ENCODE data around the gene ACSF2.
A peak's percentile ranks its signal among the peaks of the same experiment; 100 is the strongest.
"Not testable (repeated sequence)": the region's sequence is repeated elsewhere in the genome, so short reads cannot be mapped to it uniquely, and the experiment has no call there.

Gene ACSF2, protein sequence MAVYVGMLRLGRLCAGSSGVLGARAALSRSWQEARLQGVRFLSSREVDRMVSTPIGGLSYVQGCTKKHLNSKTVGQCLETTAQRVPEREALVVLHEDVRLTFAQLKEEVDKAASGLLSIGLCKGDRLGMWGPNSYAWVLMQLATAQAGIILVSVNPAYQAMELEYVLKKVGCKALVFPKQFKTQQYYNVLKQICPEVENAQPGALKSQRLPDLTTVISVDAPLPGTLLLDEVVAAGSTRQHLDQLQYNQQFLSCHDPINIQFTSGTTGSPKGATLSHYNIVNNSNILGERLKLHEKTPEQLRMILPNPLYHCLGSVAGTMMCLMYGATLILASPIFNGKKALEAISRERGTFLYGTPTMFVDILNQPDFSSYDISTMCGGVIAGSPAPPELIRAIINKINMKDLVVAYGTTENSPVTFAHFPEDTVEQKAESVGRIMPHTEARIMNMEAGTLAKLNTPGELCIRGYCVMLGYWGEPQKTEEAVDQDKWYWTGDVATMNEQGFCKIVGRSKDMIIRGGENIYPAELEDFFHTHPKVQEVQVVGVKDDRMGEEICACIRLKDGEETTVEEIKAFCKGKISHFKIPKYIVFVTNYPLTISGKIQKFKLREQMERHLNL

DNA sequence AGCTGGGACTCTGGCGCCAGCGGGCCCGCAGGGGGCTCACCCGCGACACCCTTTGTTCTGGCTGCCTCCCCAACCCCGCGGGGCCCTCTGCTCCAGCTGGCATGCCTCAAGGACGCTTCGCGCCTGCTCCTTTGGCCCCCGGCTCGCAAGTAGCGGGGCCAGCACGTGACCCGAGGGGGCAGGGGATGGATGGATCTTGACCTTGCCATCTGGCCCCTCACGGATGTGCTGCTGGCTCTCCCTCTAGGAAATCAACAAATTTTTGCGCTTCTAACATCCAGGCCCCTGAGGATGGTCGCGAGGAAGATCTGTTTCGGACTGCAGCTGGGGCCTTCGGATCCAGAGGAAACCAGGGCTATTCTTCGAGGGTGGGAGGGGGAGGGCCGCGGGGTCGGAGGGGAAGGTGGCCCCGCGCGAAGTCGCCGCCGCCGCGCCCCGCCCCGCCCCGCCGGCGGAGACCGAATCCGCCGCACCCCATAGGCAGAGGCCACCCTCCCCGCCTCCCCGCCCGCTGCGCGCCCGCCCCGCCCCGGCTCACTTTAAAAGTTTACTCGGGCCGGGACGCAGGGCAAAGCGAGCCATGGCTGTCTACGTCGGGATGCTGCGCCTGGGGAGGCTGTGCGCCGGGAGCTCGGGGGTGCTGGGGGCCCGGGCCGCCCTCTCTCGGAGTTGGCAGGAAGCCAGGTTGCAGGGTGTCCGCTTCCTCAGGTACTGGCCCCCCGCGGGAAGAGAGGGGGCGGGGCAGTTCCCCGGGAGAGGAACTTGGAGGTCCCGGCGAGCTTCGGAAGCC is at the start of gene ACSF2:
ACSF2 (plus strand) TSS at position 537 of the 790 bp plus-strand sequence; CDS start at position 581, 44 bp downstream.
- DNase-seq = peak; percentile 67

DNA sequence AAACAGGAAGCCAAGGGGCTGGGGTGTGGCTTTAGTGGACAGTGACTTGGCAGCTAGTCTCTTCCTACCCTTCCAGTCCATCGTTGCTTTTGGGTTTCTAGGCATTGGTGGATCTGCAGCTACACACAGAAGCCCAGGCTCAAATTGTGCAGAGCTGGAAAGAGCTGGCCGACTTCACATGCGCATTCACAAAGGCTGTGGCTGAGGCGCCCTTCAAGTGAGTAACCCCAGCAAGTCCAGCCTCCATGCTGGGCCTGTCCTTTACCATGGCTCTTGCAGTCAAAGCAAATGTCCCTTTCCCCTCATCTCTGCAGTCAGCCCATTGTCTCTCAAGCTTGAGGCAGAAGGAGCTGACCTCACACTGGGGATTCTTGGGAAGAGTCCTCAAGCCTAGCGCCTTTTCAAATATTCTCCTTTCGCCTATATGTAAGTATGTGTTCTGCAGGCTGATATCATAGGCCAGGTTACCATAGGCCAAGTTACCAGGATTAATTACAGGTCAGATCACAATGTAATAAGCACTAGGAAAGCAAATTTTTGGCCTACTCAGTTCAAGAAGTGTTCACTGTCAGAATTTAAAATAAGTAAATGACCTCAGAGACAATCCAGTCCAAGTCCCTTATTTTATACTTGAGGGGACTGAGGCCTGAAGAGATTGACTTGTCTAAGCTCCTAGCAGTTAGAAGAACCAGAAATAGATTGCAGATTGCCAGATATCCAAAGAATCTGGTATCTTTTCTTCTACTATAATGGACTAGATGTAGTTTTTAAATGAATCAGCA is 46.5 kb upstream of the ACSF2 start:
- no peak for DNase-seq

DNA sequence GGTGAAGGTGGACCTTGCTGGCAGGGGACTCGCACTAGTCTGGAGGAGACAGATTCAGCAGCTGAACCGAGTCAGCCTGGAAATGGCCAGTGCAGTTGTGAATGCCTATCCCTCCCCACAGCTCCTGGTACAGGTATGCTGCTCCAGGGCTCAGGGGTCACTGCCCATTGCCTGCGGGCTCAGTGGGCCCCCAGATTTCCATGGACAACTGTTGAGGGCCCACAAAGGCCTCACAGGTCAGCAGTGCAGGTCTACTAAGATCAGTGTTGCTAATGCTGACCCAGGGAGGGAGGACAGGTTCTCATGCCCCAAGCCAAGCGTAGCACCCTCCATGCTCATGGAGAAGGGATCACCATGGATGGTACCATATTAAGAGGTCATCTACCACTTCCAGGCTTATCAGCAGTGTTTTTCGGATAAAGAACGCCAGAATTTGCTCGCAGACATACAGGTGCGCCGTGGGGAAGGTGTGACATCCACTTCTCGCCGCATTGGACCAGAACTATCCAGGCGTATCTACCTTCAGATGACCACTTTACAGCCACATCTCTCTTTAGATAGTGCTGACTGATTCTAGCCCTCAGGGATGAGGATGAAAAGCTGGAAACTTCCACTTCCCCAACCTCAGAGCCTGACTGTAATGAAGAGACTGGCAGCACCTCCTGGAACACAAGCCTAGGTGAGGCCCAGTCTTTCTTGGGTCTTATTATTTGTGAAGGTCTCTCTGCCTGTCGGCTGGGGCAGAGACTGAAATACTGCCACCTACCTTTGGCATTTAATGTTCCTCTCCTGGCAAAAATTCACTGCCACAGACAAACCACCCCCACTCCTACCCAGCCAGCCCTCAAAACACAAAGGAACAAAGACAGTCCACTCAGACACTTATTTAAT is 45.4 kb upstream of the ACSF2 start:
- DNase-seq = no peak

DNA sequence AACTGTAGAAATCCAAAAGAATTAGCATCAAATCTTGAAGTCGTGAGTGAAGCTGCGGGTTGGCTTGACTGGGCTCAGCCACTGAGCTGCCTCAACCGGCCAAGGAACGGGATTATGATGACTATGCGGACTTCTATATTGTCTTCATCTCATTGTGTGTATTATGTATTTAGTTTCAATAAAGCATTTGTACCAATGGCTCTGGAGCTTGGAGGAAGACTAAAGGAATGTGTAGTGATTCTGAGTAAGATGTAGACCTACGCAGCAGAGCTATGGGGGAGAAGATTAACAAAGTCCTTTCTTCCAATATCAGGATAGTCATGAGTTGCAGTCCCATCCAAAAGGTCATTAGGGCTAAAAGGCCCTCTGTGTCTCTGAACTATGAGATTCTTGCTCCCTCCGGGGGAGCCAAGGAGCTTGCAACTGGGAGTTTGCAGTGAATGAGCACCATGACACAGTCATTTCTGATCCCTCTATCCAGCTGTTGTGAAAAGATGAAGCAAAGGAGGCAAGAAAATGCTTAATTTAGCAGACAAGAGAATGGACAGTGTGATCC is 44.7 kb upstream of the ACSF2 start:
- DNase-seq = no peak

DNA sequence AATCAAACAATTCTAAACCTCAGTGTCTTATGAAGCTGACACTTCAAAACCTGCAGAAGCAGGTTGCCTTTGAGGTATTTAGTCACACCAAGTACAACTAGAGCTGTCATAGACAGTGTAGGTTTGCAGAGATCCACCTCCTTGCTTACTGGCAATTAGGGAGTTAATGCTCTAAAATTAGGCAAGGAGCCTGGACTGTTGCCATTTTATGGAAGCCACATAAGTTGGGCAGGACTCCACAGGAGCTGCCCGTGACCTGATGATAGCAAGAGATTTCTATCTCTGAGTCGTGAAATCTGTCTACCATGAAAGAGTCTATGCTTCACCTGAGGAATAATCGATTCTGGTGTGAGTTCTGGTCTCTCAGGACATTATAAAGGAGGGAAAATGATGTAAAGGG is 44.1 kb upstream of the ACSF2 start:
- DNase-seq = no peak

DNA sequence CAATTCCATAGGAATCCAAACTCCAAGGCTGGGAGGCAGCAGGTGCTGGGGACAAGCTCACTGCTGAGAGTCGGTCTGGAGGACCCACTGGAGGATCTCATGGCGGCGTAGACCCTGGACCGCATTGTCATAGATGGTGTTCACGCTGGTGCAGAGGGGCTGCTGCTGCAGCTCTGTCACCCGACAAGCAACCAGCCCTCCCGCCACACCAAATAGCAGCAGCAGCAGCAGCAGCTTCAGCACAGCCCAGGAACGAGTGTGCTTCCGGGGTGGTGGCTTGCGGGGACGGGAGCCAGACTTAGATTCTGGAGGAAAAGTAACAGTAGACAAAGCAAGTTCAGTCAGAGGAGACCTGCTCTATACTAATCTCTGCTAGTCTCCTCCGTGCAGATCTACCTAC is 43.1 kb upstream of the ACSF2 start:
- no peak for DNase-seq

DNA sequence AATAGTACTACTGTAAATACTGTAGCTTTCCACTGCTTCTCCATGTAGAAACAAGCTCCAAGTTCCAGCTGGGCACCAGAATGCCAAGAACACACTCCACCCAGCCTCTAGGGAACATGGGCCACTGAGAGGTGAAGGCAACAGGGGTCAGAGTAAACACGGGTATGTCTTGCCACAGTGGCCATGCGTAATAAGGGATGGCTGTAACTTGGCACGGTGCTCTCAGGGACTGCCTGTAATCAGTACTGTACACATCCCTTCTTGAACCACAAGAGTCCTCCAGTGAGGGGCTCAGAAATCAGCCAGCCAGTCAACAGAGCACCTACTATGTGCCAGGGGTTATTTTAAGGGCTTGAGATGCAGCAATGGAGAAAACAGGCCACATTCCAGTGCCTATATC is 39.5 kb upstream of the ACSF2 start:
- DNase-seq = no peak

DNA sequence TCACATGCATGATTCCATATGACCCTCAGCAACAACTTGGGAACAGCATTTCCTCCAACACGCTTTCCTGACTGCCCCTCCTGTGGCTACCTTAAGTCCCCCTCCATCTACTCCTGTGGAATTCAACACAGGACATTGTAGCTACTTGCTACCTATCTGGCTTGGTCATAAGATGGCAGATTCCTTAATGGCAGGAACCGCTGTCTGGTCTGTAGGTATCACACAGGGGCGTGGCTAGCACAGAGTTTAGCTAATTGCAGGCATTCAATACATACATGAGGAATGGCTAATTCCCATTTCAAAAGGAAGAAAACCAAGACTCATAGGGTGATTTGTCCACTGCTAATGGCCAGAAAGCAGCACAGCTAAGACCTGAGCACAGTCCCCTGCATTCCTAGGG is 37.3 kb upstream of the ACSF2 start:
- no peak for DNase-seq

DNA sequence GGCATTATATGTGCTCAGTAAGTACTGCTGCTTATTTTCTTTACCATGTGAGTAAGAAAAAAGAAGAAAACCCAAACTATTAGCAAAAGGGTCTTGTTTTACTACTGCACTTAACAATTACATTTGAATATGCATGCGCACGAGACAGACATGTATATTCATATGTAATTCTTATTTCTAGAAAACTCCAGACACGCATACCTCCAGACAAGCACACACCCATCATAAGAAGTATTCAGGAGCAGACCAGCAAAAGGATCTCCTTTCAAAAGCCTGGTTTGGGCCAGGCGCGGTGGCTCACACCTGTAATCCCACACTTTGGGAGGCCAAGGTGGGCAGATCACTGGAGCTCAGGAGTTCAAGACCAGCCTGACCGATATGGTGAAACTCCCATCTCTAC is 36.5 kb upstream of the ACSF2 start:
- no peak for DNase-seq

DNA sequence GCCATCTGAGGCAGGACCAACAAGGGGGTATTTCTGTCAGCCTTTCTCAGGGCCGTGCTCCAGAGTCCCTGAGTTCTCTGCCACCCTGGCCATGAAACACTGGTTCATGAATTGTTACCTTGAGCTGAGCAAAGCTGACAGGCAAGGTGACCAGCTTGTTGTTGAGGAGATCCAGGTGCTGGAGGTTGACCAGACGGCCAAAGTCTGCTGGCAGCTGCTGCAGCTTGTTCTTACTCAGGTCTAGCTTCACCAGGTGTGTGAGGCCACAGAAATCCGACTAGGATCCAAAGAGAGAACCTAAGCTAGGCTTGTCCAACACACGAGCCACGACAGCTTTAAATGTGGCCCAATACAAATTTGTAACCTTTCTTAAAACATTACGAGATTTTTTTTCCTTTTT is 33.4 kb upstream of the ACSF2 start:
- DNase-seq = no peak

DNA sequence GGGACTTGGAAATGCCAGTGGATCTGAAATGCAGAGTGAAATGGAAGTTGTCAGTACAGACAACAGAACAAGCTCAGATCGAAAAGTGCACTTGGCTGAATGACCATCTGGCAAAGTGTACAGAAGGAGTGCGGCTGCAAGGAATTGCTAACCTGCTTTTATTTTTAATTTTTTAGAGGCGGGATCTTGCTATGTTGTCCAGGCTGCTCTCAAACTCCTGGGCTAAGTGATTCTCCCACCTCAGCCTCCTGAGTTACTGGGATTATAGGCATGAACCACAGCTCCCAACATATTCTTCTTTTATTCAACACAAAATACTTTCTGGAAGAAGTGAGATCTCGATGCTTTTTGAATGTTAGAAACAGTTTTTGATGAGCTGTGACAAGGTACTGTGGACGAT is 32.3 kb upstream of the ACSF2 start:
- DNase-seq = no peak

DNA sequence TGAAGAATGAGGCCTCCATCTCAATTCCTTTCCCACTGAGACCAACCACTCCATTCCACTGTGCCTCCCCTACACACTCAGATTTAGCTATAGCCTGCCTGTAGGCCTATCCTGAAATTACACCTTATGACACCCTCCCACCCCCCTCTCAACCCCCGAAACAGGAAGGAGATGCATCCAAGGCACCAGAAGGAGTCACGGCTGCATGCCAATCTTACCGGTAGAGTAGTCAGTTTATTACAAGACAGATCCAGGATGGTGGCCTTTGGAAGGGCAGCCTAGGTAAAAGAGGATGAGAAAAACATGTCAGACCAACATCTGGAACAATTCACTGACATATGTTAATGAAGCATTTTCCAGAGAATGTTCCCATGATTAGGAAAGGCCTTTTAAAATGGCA is 31.3 kb upstream of the ACSF2 start:
- no peak for DNase-seq

DNA sequence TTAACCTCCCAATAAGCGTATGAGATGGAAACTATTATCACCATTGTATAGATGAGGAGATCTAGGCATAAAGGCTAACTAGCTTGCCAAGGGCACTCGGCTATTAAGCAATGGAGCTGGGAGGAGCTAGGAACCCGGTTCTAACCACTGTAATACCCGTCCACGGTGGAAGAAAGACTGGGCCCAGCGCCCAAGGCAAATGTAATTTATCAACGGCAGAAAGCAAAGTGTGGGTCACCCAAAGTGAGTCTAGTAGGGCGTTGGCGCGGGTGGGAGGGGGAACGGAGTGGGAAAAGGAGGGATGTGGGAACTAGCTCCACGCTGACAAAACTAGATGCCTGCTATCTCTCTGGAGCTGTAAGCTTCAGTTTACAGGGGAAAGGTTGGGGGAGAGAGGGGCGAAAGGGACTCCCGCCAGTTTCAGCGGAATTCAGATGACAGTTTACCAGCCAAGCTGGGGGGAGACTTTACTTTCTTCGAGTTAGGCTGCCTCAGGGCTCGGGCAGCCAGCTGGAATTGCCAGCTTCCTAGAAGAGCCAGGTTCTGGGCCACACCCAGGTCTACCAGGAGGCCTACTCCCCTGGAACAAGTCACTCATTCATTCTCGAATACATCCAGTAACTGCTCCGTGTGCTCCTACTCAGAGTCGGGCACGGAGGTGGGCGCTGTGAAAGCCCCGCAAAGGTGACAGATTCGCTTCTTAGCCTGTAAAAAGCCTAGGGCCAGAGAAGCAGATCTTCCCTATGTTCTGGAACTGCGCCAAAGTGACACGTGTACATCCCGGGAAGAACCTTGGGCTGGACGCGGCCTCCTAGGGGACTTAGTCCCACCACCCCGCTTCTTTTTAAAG is 29.5 kb upstream of the ACSF2 start:
- DNase-seq = no peak

DNA sequence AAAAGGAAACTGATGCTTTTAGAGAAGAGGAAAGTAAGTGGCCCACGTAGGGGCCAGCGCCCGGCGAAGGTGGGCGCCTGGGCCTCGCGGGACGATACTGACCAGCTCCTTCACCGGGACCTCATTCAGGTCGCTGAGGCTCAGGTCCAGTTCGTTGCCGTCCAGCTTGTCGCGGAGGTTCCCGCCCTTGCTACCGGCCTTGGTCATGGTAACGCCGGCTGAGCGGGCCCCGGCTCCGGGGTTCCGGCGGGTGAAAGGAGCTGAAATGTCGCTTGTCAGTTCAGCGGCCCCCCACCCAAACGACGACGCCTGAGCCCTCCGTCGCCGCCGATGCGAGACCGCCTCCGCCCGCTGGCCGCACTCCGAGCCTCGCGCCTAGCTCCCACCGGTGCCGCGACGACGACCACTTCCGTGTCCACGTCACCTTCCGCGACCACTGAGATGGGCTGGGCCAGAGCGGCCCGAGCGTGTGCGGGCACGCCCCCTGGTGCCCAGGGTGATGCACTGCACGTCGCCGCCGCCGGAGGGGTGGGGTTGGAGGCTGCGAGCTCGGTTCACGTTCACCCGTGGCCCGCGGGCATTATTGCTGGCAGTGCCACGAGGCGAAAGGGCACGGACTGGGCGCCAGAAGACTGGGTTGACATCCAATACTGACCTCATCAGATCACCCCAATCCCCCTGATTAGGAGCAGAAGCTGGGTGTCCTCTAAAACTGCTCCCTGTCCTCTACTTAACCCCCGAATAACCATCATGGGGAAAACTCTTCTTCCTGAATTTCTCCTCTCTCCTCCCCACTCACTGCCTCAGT is 28.7 kb upstream of the ACSF2 start, which contains the start of gene LRRC59:
LRRC59 (minus strand) TSS at position 413 of the 808 bp plus-strand sequence; CDS start at position 207, 206 bp downstream.
- peak; percentile 95 for DNase-seq

DNA sequence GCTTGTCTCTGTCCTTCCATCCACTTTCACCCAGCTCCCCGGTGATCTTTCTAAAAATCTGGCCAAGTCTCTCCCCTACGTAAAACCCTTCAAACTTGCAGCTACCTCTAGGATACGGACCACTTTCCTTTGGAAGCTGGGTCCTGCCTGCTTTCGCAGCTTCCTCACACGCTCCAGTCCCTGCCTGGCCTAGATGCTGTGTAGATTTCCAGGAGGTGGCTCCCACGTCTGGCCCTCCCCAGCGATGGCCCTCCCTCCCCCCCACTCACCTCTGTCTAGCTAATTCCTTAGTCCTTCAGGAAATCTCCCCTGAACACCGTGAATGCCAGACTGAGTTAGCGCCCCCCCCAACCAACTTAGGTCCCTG is 28.1 kb upstream of the ACSF2 start:
- no peak for DNase-seq

DNA sequence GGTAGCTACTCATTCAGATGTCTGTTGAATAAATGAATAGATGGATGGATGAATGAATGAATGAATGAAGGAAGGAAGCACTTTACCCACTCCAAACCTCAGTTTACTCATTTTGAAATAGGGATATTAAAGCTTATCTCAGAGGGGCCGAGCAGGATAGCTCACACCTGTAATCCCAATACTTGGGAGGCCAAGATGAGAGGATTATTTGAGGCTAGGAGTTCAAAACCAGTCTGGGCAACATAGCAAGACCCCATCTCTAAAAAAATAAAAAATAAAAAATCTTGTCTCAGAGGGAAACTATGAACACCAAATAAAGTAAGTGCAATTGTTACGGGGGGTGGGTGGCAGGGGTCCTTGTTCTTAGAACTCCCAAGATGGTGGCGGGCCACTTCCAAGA is 27.3 kb upstream of the ACSF2 start:
- DNase-seq = not testable (repeated sequence)

DNA sequence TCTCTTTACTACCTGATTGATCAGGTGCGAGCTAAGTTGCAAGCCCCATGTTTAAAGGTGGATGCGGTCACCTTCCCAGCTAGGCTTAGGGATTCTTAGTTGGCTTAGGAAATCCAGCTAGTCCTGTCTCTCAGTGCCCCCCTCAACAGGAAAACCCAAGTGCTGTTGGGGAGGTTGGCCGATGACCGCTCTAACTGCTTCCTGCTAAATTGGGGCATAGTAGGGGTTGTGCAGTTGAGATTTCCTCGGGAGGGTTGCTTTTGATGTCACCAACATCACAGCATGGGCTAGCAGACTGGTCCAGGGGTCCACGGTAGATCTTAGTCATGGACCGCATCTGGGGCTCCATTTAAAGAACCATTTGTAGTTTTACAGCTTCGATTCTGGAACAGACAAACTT is 26.4 kb upstream of the ACSF2 start:
- DNase-seq = not testable (repeated sequence)

DNA sequence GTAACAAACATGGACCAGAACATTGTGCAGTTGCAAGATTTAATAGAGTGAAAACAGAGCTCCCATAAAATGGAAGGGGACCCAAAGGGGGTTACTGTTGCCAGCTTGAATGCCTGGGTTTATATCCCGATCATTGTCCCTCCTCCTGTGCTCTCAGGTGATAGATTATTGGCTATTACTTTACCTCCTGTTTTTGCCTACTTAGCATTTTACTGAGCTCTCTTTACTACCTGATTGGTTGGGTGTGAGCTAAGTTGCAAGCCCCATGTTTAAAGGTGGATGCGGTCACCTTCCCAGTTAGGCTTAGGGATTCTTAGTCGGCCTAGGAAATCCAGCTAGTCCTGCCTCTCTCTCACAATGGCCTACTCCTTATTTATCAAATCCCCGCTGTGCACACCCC is 20.7 kb upstream of the ACSF2 start:
- DNase-seq = not testable (repeated sequence)

DNA sequence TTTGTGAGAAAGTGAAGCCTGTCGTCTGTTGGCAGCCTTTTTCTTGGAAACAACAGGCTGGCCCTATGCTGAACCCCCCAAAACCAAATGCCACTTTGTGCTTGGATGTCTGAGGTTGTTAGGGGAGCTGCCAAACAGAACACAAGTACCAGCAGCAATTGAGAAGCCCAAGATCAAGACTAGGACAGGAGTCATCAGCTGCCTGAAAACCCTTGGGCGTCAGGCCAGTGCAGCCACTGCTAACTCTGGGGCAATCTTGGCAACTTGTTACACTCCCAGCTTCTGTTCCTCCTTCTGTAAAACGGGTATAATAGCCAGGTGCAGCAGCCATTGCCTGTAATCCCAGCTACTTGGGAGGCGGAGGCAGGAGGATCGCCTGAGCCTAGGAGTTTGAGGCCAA is 19.4 kb upstream of the ACSF2 start:
- no peak for DNase-seq

DNA sequence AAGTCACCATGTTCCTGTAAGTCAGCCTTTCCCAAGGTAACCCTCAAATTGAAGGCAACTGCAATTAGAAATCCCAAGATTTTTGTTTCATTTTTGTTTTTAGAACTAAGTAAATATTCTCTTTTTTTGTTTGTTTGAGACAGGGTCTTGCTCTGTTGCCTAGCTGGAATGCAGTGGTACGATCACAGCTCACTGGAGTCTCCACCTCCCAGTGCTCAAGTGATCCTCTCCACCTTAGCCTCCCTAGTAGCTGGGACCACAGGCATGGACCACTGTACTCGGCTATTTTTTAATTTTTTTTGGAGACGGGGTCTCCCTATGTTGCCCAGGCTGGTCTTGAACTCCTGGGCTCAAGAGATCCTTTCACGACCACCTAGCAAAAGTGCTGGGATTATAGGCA is 18.1 kb upstream of the ACSF2 start:
- DNase-seq = no peak

Data from activated CD8-positive, alpha-beta memory T cell treated with anti-CD3 and anti-CD28 coated beads, Interleukin-2, amount 50 U/mL, for 4 hours (primary cell).